GM18951 (cell line): ENCODE results near the gene SORL1.

ENCODE experiments used
- POLR2A ChIP-seq: IDR thresholded peaks from 4 replicates; pipeline ENCODE4 v1.6.1; 2011; ENCODE audit warnings: mild to moderate bottlenecking; ENCODE audit not compliant: insufficient read length, insufficient read depth; ENCODE audit errors: extremely low read depth
- in situ Hi-C: fragments of 300-500 bp; cut with MboI; formaldehyde crosslinking; loops from one replicate; pipeline ENCODE4 v1.12.0; 2022; ENCODE audit warnings: low sequenced_read_pairs, mixed read lengths, inconsistent platforms; ENCODE audit not compliant: unreplicated experiment

SORL1 gene

DNA sequence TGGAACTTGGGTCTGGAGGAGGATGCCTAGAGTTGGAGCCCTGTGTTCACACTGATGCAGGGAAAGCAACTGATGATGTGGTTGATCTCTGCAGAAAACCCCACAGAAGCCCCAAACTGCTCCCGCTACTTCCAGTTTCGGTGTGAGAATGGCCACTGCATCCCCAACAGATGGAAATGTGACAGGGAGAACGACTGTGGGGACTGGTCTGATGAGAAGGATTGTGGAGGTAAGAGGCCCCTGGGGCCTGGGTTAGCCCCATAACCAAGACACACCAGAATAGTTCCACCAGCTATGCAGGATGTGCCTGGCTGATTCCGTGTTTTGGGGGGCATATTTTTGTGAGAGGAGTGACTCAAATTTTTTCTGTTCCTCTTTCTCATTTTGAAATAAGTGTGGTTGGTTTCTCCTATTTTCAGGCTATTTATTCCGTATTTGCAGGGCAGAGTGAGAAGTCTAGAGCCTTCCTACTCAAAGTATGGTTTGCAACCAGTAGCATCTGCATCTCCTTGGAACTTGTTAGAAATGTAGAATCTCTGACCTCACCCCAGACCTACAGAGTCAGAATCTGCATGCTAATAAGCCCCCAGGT lies 137.9 kb downstream of the SORL1 start:
- in situ Hi-C loops = loop anchor here (5.0 kb wide), 1 partner anchor 273 kb away; no protein-coding TSS in a partner anchor

DNA sequence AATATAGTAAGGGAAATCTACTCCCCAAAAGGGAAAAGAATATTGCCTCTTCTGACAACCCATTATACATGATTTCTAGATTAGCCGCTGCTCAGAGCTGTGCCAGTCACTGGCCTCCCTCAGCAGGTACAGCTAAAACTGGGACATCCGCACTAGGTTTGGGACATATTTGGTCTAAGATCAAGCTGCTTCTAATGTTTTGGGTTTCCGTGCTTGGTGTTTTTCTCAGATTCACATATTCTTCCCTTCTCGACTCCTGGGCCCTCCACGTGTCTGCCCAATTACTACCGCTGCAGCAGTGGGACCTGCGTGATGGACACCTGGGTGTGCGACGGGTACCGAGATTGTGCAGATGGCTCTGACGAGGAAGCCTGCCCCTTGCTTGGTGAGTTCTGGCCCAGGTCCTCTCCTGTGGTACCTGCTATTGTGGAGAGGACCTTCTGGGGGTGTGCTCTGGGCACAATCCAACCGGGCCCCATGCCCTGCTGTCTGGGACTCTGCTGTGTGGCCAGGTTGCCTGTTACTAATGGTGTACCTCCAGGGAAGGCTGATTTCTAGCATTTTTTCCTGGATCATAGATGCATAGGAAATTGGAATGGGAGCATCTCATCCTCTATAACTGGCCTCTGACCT lies 138.8 kb downstream of the SORL1 start:
- in situ Hi-C loops = loop anchor here (5.0 kb wide), 1 partner anchor 274 kb away; no protein-coding TSS in a partner anchor
- TF ChIP-seq POLR2A = no peak

More for the DNA sequence above, 137.9 kb downstream of the SORL1 start:
- peak; percentile 24 for TF ChIP-seq POLR2A

DNA sequence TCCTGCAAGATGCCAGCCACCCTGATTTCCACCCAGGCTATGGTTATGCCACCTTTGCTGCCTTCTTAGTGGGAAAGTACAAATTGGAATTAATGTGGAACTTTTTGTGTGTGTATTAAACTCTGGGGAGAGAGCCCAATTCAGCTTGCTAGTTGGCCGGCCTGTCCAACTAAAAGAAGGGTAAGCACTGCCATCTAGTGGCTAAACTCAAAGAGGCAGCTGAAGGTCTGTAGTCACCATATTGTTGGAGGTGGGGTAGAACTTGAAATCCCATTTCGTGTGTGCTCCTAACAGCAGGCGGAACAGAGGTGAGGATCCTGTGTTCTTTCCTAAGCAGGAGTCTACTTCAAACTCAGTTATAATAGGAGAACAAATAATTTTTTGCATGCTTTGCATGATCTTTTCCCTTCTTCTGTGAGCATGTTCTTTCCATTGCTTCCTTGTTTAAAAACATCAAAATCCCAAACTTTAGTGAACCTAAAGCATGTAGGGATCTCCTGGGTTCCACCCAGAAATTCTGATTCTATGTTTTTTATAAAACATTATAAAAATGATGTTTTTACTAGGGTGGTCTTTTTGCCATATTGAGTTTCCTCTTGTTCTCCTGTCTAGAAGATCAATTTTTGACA lies 139.4 kb downstream of the SORL1 start:
- no peak for TF ChIP-seq POLR2A
- in situ Hi-C loops = loop anchor here (5.0 kb wide), 1 partner anchor 274 kb away; no protein-coding TSS in a partner anchor

DNA sequence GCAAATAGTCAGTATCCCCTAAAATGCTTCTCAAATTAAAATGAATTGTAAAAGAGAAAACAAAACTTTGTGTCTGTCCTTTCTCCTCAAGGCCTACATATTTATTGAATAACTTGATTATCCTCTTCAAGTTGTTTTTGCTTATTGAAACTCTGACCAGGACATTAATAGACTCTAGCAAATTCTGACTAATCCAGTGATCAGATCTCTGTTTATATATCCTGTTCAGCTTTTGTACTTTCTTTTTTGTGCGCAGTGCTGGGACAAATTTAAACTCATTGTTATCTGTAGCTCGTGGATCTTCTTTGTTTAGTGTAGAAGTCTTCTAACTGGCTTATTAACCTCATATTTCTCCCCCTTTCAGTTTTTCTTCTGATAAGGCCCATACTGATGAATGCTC lies 140.6 kb downstream of the SORL1 start:
- no peak for TF ChIP-seq POLR2A
- in situ Hi-C loops = loop anchor here (5.0 kb wide), 1 partner anchor 275 kb away; no protein-coding TSS in a partner anchor

DNA sequence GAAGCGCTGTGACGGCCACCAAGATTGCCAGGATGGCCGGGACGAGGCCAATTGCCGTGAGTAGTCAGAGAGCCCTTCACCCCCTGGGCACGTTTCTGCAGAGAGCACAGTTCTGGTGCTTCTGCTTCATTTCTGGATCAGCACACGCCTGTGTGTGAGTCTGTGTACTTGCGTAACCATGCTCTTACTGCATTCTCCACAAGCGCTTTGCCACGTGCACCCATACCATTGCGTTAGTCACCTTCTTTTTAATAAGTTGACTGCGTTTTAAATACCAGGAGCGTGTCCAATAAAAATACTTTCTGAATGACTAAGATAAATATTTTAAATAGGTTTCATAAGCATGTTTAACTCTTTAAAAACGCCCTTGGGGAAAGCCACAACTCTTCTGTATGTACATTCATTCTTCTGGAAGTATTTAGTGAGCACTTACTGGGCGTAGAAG lies 143.6 kb downstream of the SORL1 start:
- no peak for TF ChIP-seq POLR2A
- in situ Hi-C loops = no loop called here

DNA sequence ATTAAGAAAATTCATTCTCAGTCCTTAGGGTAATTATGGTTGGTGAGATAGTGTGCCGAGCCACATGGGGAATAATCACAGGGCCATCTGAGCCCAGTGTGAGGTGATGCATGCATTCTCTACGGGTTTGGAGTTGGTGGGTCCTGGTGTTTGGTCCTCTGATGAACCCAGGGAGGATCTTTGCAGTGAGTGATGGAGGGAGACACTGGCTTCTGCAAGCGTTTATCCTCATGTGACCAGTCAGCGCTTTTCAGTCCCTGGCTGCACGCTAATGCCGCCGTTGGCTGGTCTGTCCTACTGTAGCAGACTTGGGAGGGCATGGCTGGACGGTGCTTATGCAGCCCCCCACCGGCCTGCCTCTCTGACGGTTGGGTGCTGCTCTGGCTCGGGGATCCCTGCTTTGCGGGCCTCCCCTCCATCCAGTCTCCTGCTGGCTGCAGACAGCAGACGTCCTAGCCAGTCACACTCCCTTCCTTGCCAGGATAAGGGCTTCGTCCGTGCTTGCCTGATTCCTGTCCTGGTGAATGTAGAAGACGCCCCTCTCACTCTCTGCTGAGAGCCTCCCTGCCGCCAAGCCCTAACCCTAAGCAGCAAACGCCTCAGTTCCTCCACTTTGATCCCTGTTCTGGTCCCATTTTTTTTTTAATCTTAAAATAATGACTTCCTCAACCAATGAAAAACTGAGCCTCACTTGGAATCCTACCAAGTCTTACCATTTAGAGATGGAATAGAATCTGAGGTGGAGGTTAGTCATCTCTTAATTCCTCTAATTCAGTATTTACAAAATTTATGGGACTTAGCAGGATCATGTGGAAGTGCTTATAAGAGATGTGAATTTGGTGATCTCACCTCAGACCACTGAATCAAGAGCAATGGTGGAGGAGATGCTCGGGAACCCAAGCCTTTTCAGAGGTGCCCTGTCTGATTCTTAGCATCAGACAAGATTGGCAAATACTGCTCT lies 144.4 kb downstream of the SORL1 start:
- no peak for TF ChIP-seq POLR2A
- in situ Hi-C loops = no loop called here

DNA sequence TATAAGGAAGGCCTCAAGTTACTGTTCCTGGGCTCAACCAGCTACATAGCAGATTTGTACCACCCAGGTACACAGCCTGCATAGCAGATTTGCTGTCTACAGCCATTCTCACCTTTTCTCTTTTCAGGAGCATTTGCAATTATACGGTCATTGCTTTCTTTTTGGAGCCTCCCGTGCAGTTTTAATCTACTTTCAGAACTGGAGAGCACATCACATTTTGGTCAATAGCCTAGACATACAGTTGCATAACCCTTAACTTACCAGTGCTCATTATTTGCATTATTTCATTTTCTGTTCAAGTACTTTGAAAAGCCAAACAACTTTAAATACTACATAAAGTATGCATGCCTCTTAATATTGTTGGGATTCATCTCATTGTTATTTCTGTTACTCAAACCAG lies 151.2 kb downstream of the SORL1 start:
- in situ Hi-C loops = no loop called here
- TF ChIP-seq POLR2A = no peak

DNA sequence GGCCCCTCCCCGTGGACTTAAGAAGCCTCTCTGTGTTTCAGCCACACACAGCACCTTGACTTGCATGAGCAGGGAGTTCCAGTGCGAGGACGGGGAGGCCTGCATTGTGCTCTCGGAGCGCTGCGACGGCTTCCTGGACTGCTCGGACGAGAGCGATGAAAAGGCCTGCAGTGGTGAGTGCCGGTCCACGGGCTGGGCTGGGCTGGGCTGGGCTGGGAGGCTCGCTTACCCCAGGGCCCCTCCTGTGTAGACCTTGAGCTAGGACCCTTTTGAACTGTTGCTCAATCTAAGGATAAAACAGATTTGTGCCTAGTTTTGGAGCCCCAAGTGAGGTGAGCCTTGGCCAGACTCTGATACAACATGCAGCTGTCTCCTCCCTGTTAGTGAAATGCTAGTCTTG lies 152.0 kb downstream of the SORL1 start:
- in situ Hi-C loops = no loop called here
- no peak for TF ChIP-seq POLR2A

DNA sequence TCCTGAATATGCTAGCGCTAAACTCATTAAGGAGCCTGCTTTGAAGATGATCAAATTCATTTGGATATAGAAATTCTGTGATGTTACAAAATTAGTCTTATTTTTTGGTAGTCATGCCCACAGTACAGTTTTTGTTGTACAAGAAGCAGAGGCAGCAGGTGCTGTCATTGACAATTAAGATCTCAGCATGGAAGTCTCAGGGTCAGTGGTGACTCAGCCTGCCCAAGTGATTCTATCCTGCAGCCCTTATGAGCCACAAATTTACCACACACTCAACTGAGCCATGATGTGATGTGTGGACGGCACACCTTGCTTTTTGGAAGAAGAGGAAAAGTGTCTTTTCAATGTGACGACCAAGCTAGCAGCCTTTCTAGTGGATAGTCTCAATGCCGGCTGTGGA lies 154.2 kb downstream of the SORL1 start:
- in situ Hi-C loops = no loop called here
- TF ChIP-seq POLR2A = no peak

DNA sequence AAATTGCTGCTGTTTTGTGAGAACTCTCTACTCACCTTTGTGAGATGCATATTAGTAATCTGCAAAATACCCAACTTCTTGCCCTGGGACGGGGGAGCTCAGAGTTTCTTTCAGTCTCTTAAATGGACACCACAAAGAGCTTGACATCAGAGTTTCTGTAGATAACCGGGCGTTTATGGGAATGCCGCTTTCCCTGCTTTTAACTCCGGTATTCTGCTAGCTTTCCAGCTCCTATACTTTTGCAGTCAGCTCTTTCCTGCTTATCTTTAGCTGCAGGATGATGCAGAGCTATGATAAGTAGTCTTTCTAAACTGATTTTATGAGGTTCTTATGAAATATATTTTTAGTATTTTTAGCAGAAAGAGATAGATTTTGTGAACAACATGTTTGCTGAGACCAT lies 155.2 kb downstream of the SORL1 start:
- no peak for TF ChIP-seq POLR2A
- in situ Hi-C loops = no loop called here

DNA sequence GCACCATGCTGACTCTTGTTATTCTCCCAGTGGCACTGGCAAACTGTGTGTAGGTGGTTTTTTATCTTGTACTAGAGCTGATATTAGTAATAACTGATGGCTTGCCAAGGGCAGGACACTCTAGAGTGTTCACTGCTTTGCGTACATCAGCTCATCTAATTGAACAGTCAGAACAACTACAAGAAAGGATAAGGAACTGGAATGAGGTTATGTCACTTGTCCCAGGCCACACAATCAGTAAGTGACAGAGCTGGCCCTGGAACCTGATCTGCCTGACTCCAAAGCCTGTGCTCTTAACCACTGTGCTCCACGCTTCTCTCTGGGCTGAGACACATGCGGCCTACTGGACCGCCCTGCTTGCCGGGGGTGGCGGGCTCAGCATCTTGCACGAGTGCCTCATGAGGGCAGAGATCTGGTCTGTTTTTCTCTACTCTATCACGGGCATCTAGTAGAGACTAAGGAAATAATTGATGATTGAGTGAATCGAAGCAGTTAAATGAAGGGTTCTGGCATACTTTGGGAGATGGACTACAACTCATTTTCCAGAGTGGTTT lies 156.5 kb downstream of the SORL1 start:
- TF ChIP-seq POLR2A = no peak
- in situ Hi-C loops = no loop called here

DNA sequence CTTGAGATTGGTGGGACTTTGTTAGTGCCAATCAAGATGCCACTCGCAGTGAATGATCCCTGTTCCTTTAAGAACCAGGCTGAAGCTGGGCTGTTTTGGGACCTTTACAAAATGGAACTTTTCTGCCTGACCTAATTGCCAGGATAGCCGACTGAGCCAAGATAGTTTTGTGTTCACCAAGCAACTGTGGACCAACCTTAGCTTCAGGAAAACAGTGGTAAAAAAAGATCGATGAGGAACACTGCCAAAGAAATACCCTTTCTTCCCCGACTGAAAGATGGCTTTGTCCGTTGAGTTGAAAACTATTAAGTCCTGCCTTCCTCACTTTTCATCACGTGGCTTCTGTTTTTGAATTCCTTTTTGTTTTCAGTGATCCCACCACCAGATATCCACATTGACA lies 158.6 kb downstream of the SORL1 start:
- no peak for TF ChIP-seq POLR2A
- in situ Hi-C loops = no loop called here
